K562 (cell line): ENCODE measurements around the gene PSMD7. TPM values are rescaled to one million over a fixed set of nuclear protein-coding genes. Genes with fewer than 3 reads are reported as not detected.

Experiments used
- ADNP ChIP-seq: fragments of 200-800 bp; sonication (Bioruptor generic); IDR thresholded peaks from 2 replicates; pipeline ENCODE4 v1.6.1; 2016; ENCODE audit warnings: missing genetic modification characterization, missing compliant biosample characterization
- ATF6 ChIP-seq: sonication (generic); formaldehyde crosslinking; IDR thresholded peaks from 2 replicates; pipeline ENCODE4 v1.4.0; 2020; ENCODE audit warnings: mild to moderate bottlenecking, missing genetic modification reagents
- CGGBP1 ChIP-seq: fragments of 250-450 bp; sonication (Bioruptor Pico); IDR thresholded peaks from 2 replicates; pipeline ENCODE4 v1.9.0; 2021; ENCODE audit warnings: mild to moderate bottlenecking
- ETV6 ChIP-seq, 3 experiments: fragments of 150-350 bp in 1 of 3; sonication (generic) in 1 of 3; formaldehyde crosslinking in 1 of 3; IDR thresholded peaks; 2 replicates each; pipeline versions ENCODE4 v1.6.1 to v1.8.0; 2014 to 2022; ENCODE audit warnings: borderline replicate concordance in 2 of 3, low read depth in 2 of 3, antibody characterized with exemption in 1 of 3, low read length in 1 of 3, mild to moderate bottlenecking in 1 of 3, missing genetic modification reagents in 1 of 3
- FOXJ2 ChIP-seq: fragments of 200-800 bp; sonication (Bioruptor generic); IDR thresholded peaks from 2 replicates; pipeline ENCODE4 v1.6.1; 2016; ENCODE audit warnings: missing genetic modification characterization, missing compliant biosample characterization
- LEF1 ChIP-seq: fragments of 450-650 bp; IDR thresholded peaks from 2 replicates; pipeline ENCODE4 v1.6.1; 2016; ENCODE audit warnings: mild to moderate bottlenecking
- MAFG ChIP-seq: fragments of 450-650 bp; conservative IDR thresholded peaks from 2 replicates; pipeline ENCODE4 v1.6.1; 2016; ENCODE audit warnings: missing genetic modification characterization, missing compliant biosample characterization
- NEUROD1 ChIP-seq: fragments of 150-350 bp; IDR thresholded peaks from 2 replicates; pipeline ENCODE4 v1.6.1; 2014; ENCODE audit warnings: borderline replicate concordance, low read length, low read depth; ENCODE audit not compliant: partially characterized antibody
- POLR2B ChIP-seq: fragments of 450-650 bp; IDR thresholded peaks from 2 replicates; pipeline ENCODE4 v1.6.1; 2018; ENCODE audit warnings: low read depth; ENCODE audit not compliant: partially characterized antibody
- SMAD4 ChIP-seq: fragments of 250-450 bp; sonication (Bioruptor Pico); conservative IDR thresholded peaks from 2 replicates; pipeline ENCODE4 v1.8.0; 2021; ENCODE audit warnings: inconsistent platforms, mild to moderate bottlenecking, moderate library complexity
- SPI1 ChIP-seq: IDR thresholded peaks from 2 replicates; pipeline ENCODE4 v1.6.1; 2011; ENCODE audit warnings: low read depth, low read length, control low read depth, borderline replicate concordance
- TCF15 ChIP-seq: fragments of 250-450 bp; sonication (Bioruptor Pico); IDR thresholded peaks from 2 replicates; pipeline ENCODE4 v1.8.0; 2022; ENCODE audit warnings: moderate library complexity, mild to moderate bottlenecking, inconsistent platforms
- XRCC4 ChIP-seq: IDR thresholded peaks from one replicate; pipeline ENCODE4 v1.6.1; 2011; ENCODE audit not compliant: insufficient read depth, insufficient read length; ENCODE audit errors: extremely low read depth
- ZBTB2 ChIP-seq: fragments of 450-650 bp; IDR thresholded peaks from 2 replicates; pipeline ENCODE4 v1.6.1; 2016; ENCODE audit warnings: antibody characterized with exemption
- ZBTB34 ChIP-seq: fragments of 250-450 bp; sonication (Bioruptor Pico); IDR thresholded peaks from 2 replicates; pipeline ENCODE4 v1.8.0; 2021; ENCODE audit warnings: mild to moderate bottlenecking, moderate library complexity
- ZBTB8A ChIP-seq: fragments of 450-650 bp; IDR thresholded peaks from 2 replicates; pipeline ENCODE4 v1.6.1; 2018; ENCODE audit warnings: mild to moderate bottlenecking, moderate library complexity; ENCODE audit not compliant: partially characterized antibody
- ZNF217 ChIP-seq: sonication (generic); formaldehyde crosslinking; IDR thresholded peaks from 2 replicates; pipeline ENCODE4 v1.8.0; 2022; ENCODE audit warnings: mild to moderate bottlenecking, missing genetic modification reagents
- polyA plus RNA-seq, 8 experiments: library from polyadenylated mRNA; depleted of rRNA in 4 of 8; stranded (reverse) in 5 of 8; unstranded in 3 of 8; fragments of >200 nt; fragmentation: Nextera tagmentation in 2 of 8; fragmentation: Illumina TruSeq in 1 of 8; extraction: Ambion mirVana in 2 of 8; extraction: Trizol in 1 of 8; gene quantifications; 2 replicates each; pipeline versions ENCODE4 v1.2.1 to v1.2.3, GENCODE V29; 2011 to 2014; ENCODE audit warnings: inconsistent platforms in 1 of 8, missing spikeins in 1 of 8
- total RNA-seq, 7 experiments: library from RNA; depleted of rRNA in 6 of 7; stranded (reverse); fragments of >200 nt in 6 of 7; fragmentation: Illumina TruSeq in 2 of 7; extraction: Trizol in 2 of 7; gene quantifications; 2 replicates each; pipeline versions ENCODE4 v1.2.1 to v1.2.3, GENCODE V29; 2011 to 2021; ENCODE audit warnings: low replicate concordance in 1 of 7

The PSMD7 gene
- total and polyA plus RNA-seq, 9 of the 15 experiments (the other 6 are each of a cell fraction or from before 2014, with no cell fraction given) = 100 to 226 (median 156) TPM

DNA sequence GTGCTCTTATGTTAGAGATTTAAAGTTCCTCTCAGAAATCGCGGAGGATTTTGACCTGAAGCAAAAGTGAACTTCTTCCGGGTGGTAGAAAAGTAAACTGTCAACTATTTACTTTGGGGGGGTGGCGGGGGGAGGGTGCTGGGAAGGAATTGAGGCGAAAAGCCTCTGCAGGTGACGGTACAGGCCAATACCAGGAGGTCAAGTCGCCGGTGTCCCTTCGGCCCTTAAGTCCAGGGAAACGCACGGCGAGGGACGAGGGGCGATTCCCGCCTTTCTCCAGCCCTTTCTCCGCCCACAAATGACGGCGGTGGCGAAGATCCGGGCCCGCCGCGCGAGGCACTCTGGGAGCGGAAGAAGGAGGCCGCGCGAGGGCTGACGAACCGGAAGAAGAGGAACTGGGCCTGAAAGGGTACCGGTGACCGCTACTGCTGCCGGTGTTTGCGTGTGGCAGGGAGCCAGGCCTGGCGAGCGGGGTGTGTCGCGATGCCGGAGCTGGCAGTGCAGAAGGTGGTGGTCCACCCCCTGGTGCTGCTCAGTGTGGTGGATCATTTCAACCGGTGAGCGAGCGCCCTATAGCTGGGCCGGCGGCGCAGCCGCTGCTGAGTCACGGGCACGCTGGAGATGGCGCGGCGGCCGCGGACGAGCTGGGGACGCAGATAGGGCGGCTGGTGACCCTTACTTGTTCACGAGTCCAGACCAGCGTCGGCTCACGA is at the start of gene PSMD7 (continued):
- TF ChIP-seq CGGBP1 (no peak), ATF6 (0 out of 2 replicates have a peak, but pooled peaks have one; percentile 76), SMAD4 (peak; percentile 31; the same call in 1 of the 2 replicates), ADNP (tag) (no peak), ZNF217 (CRISPR knock-in tag) (no peak), SPI1 (peak; percentile 79), ZBTB8A (no peak), MAFG (peak; percentile 85), LEF1 (no peak), POLR2B (peak; percentile 94), ZBTB34 (CRISPR knock-in tag) (no peak), TCF15 (no peak), NEUROD1 (no peak), FOXJ2 (tag) (0 out of 2 replicates have a peak, but pooled peaks have one; percentile 67), XRCC4 (no peak), ZBTB2 (no peak), ETV6 (IDR thresholded peaks at IDR 0.05; ENCODE audit: borderline replicate concordance in 1 of 2, low read depth in 2 of 2, low read length in 1 of 2) (no peak; a peak in 1 of 4 replicates), ETV6 (CRISPR knock-in tag; IDR thresholded peaks at IDR 0.05; ENCODE audit: borderline replicate concordance) (no peak)
